IMR-90 (cell line): ENCODE results near the gene C20orf144.

Source experiments
- BHLHE40 ChIP-seq: fragments of 150-350 bp; IDR thresholded peaks from 2 replicates; pipeline ENCODE4 v1.6.1; 2016; ENCODE audit warnings: mild to moderate bottlenecking, low read depth, low read length
- CEBPB ChIP-seq: IDR thresholded peaks from 2 replicates; pipeline ENCODE4 v1.6.1; 2012; ENCODE audit warnings: low read depth, low read length, improper control_type of control experiment
- CHD1 ChIP-seq: IDR thresholded peaks from 2 replicates; pipeline ENCODE4 v1.6.1; 2012; ENCODE audit warnings: low read depth, low read length, improper control_type of control experiment
- FOS ChIP-seq: fragments of 150-350 bp; IDR thresholded peaks from 2 replicates; pipeline ENCODE4 v1.6.1; 2016; ENCODE audit warnings: low read depth, low read length
- MXI1 ChIP-seq: IDR thresholded peaks from 2 replicates; pipeline ENCODE4 v1.6.1; 2012; ENCODE audit warnings: low read depth, mild to moderate bottlenecking, low read length, moderate library complexity, borderline replicate concordance
- NFE2L2 ChIP-seq: fragments of 150-350 bp; IDR thresholded peaks from 2 replicates; pipeline ENCODE4 v1.6.1; 2016; ENCODE audit warnings: low read depth, mild to moderate bottlenecking, low read length
- POLR2A ChIP-seq: IDR thresholded peaks from 2 replicates; pipeline ENCODE4 v1.6.1; 2012; ENCODE audit warnings: mild to moderate bottlenecking, low read depth, low read length
- RAD21 ChIP-seq: IDR thresholded peaks from 2 replicates; pipeline ENCODE4 v1.6.1; 2012; ENCODE audit warnings: low read length, improper control_type of control experiment
- RFX5 ChIP-seq: IDR thresholded peaks from 2 replicates; pipeline ENCODE4 v1.8.0; 2012; ENCODE audit warnings: low read depth, mild to moderate bottlenecking, low read length, moderate library complexity
- TF ChIP-seq, protein P1 (sequence below): conservative IDR thresholded peaks from 2 replicates; pipeline ENCODE4 v1.5.1; 2012; ENCODE audit warnings: mild to moderate bottlenecking, low read depth, low read length, improper control_type of control experiment
- TF ChIP-seq, protein P2 (sequence below): fragments of 150-350 bp; IDR thresholded peaks from 2 replicates; pipeline ENCODE4 v1.6.1; 2016; ENCODE audit warnings: low read depth, mild to moderate bottlenecking, low read length, moderate library complexity, borderline replicate concordance
- TF ChIP-seq, protein P3 (sequence below): fragments of 150-350 bp; IDR thresholded peaks from 2 replicates; pipeline ENCODE4 v1.6.1; 2017; ENCODE audit warnings: mild to moderate bottlenecking, antibody characterized with exemption, low read length, low read depth

DNA sequence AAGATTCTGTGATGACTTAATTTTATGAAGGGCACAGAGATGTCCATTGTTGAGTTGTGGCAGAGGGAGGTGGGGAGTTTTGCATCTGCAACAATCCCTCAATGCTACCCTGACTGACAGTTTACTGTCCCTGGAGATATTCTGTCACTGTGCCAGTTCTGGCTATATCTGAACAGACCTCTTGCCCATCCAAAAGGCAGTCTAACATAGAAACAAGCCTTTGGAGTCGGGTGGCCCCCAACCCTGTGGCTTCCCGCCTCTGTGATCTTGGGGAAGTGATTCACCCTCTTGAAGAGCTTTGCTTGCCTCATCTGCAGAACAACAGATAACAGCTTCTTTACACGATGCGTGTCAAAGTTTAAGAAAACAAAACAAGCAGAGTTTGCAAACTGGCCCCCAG lies 27.8 kb downstream of the C20orf144 start:
- no peak for TF ChIP-seq CHD1
- TF ChIP-seq, protein P1, sequence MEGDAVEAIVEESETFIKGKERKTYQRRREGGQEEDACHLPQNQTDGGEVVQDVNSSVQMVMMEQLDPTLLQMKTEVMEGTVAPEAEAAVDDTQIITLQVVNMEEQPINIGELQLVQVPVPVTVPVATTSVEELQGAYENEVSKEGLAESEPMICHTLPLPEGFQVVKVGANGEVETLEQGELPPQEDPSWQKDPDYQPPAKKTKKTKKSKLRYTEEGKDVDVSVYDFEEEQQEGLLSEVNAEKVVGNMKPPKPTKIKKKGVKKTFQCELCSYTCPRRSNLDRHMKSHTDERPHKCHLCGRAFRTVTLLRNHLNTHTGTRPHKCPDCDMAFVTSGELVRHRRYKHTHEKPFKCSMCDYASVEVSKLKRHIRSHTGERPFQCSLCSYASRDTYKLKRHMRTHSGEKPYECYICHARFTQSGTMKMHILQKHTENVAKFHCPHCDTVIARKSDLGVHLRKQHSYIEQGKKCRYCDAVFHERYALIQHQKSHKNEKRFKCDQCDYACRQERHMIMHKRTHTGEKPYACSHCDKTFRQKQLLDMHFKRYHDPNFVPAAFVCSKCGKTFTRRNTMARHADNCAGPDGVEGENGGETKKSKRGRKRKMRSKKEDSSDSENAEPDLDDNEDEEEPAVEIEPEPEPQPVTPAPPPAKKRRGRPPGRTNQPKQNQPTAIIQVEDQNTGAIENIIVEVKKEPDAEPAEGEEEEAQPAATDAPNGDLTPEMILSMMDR: no peak
- no peak for TF ChIP-seq POLR2A
- no peak for TF ChIP-seq RAD21
- TF ChIP-seq NFE2L2: no peak
- TF ChIP-seq, protein P2, sequence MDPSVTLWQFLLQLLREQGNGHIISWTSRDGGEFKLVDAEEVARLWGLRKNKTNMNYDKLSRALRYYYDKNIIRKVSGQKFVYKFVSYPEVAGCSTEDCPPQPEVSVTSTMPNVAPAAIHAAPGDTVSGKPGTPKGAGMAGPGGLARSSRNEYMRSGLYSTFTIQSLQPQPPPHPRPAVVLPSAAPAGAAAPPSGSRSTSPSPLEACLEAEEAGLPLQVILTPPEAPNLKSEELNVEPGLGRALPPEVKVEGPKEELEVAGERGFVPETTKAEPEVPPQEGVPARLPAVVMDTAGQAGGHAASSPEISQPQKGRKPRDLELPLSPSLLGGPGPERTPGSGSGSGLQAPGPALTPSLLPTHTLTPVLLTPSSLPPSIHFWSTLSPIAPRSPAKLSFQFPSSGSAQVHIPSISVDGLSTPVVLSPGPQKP: no peak
- TF ChIP-seq RFX5: no peak
- TF ChIP-seq BHLHE40: no peak
- TF ChIP-seq MXI1: no peak
- TF ChIP-seq FOS: peak; percentile 54; the same call in 1 of the 2 replicates
- TF ChIP-seq, protein P3, sequence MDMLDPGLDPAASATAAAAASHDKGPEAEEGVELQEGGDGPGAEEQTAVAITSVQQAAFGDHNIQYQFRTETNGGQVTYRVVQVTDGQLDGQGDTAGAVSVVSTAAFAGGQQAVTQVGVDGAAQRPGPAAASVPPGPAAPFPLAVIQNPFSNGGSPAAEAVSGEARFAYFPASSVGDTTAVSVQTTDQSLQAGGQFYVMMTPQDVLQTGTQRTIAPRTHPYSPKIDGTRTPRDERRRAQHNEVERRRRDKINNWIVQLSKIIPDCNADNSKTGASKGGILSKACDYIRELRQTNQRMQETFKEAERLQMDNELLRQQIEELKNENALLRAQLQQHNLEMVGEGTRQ: no peak
- peak; percentile 72 for TF ChIP-seq CEBPB
